CD4-positive, alpha-beta memory T cell (primary cell): ENCODE results near the gene GAB2. TPM values are rescaled to one million over a fixed set of nuclear protein-coding genes. Genes with fewer than 3 reads are reported as not detected.
"Not testable (repeated sequence)": the region's sequence is repeated elsewhere in the genome, so short reads cannot be mapped to it uniquely, and the experiment has no call there.

ENCODE experiments used
- CTCF ChIA-PET: fragments of 350-600 bp; sonication (Branson Sonifier 250); formaldehyde crosslinking; loops from one replicate; lab custom pipeline; 2021; ENCODE audit warnings: inconsistent platforms; ENCODE audit not compliant: partially characterized antibody; lab: Charles Lee
- POLR2A ChIA-PET: fragments of 350-600 bp; sonication (Branson Sonifier 250); formaldehyde crosslinking; loops from one replicate; lab custom pipeline; 2021; ENCODE audit not compliant: partially characterized antibody; lab: Charles Lee
- DNase-seq, 5 donors: peaks; one replicate each; pipeline versions ENCODE4 v3.0.0 to v3.0.0-alpha.2; 2020 to 2022; ENCODE audit warnings: mixed read lengths in 1 of 5
- H3K27ac ChIP-seq: one replicate; pipeline ENCODE4 v1.7.0; 2013; ENCODE audit warnings: low read depth, low read length
- H3K27me3 ChIP-seq: 2 replicates; pipeline ENCODE4 v1.7.0; 2013; ENCODE audit warnings: mild to moderate bottlenecking, low read length, moderate library complexity; ENCODE audit not compliant: insufficient read depth
- H3K36me3 ChIP-seq: 2 replicates; pipeline ENCODE4 v1.7.0; 2013; ENCODE audit warnings: mild to moderate bottlenecking, low read length, moderate library complexity; ENCODE audit not compliant: insufficient read depth
- H3K4me1 ChIP-seq: 2 replicates; pipeline ENCODE4 v1.7.0; 2013; ENCODE audit warnings: mild to moderate bottlenecking, low read length, moderate library complexity; ENCODE audit not compliant: insufficient read depth
- H3K4me3 ChIP-seq, 2 donors: one replicate each; pipeline ENCODE4 v1.7.0; 2013; ENCODE audit warnings: low read length in 2 of 2, mild to moderate bottlenecking in 1 of 2
- H3K9me3 ChIP-seq, 2 donors: one replicate each; pipeline ENCODE4 v1.7.0; 2013; ENCODE audit warnings: low read length in 2 of 2, control low read depth in 1 of 2; ENCODE audit not compliant: control insufficient read depth in 1 of 2
- H3K27ac Mint-ChIP-seq, 7 donors: one replicate each; pipeline ENCODE4 v1.8.0; 2020 to 2021; ENCODE audit warnings: mixed read lengths in 7 of 7, mild to moderate bottlenecking in 6 of 7, inconsistent platforms in 3 of 7, moderate library complexity in 3 of 7
- H3K27me3 Mint-ChIP-seq, 2 donors: one replicate each; pipeline ENCODE4 v1.8.0; 2020 to 2021; ENCODE audit warnings: mixed read lengths in 2 of 2
- H3K36me3 Mint-ChIP-seq, 2 donors: one replicate each; pipeline ENCODE4 v1.8.0; 2020 to 2021; ENCODE audit warnings: mixed read lengths in 2 of 2, inconsistent platforms in 1 of 2, mild to moderate bottlenecking in 1 of 2
- H3K4me1 Mint-ChIP-seq, 4 donors: one replicate each; pipeline ENCODE4 v1.8.0; 2020 to 2021; ENCODE audit warnings: mixed read lengths in 4 of 4, mild to moderate bottlenecking in 1 of 4
- H3K4me3 Mint-ChIP-seq, 8 donors: one replicate each; pipeline ENCODE4 v1.8.0; 2020 to 2021; ENCODE audit warnings: mixed read lengths in 8 of 8, mild to moderate bottlenecking in 7 of 8, moderate library complexity in 6 of 8, inconsistent platforms in 3 of 8
- H3K9me3 Mint-ChIP-seq, 8 donors: one replicate each; pipeline ENCODE4 v1.8.0; 2020 to 2021; ENCODE audit warnings: mixed read lengths in 8 of 8, mild to moderate bottlenecking in 5 of 8, inconsistent platforms in 3 of 8, moderate library complexity in 1 of 8
- intact Hi-C: fragments of 100-400 bp; cut with micrococcal nuclease; formaldehyde crosslinking; loops from one replicate; pipeline ENCODE4 v1.15.1; 2023
- polyA plus RNA-seq, 2 donors: library from polyadenylated mRNA; unstranded; fragments of 300-500 nt; fragmentation: Illumina TruSeq; gene quantifications; one replicate each; pipeline ENCODE4 v1.2.3, GENCODE V29; 2021
- total RNA-seq, 2 experiments: library from RNA; stranded (reverse); gene quantifications; one replicate each; pipeline ENCODE4 v1.2.3, GENCODE V29; 2021

GAB2 gene
- total and polyA plus RNA-seq, 4 experiments from 2014 or later = 0.05 to 6.7 (median 3.1) TPM

GRCh38 chr11:78357924-78358323 lies 59.7 kb downstream of the GAB2 start:
- H3K27ac Mint-ChIP-seq, H3K36me3 ChIP-seq, H3K4me3 ChIP-seq, H3K36me3 Mint-ChIP-seq, H3K4me1 Mint-ChIP-seq, CTCF ChIA-PET, intact Hi-C loops, POLR2A ChIA-PET, H3K9me3 ChIP-seq, H3K27me3 ChIP-seq, H3K9me3 Mint-ChIP-seq, H3K27me3 Mint-ChIP-seq, DNase-seq, H3K4me1 ChIP-seq, H3K4me3 Mint-ChIP-seq, H3K27ac ChIP-seq: not testable (repeated sequence)

GRCh38 chr11:78357425-78357824 lies 60.2 kb downstream of the GAB2 start:
- H3K4me3 Mint-ChIP-seq, H3K36me3 Mint-ChIP-seq, H3K4me3 ChIP-seq, CTCF ChIA-PET, H3K36me3 ChIP-seq, H3K27ac ChIP-seq, H3K27me3 Mint-ChIP-seq, H3K9me3 ChIP-seq, POLR2A ChIA-PET, H3K4me1 Mint-ChIP-seq, H3K27ac Mint-ChIP-seq, intact Hi-C loops, H3K4me1 ChIP-seq, DNase-seq, H3K27me3 ChIP-seq, H3K9me3 Mint-ChIP-seq: not testable (repeated sequence)

GRCh38 chr11:78355742-78356141 lies 61.9 kb downstream of the GAB2 start:
- H3K4me1 Mint-ChIP-seq = not testable (repeated sequence)

GRCh38 chr11:78355309-78355705 lies 62.3 kb downstream of the GAB2 start:
- POLR2A ChIA-PET = no interaction called here
- Histone ChIP-seq H3K4me1 (peaks cover 9% of the 10 kb centered on the region), H3K9me3 (no peaks in the 10 kb centered on the region), H3K4me3 (no peak overlapping the region), H3K27ac (no peak overlapping the region), H3K27me3 (no peaks in the 10 kb centered on the region), H3K36me3 (no peaks in the 10 kb centered on the region)
- no peak overlapping the region for H3K4me3 Mint-ChIP-seq
- H3K4me1 Mint-ChIP-seq = peaks cover 5 to 9% (median 7%) of the 10 kb centered on the region in 4 donors
- H3K27ac Mint-ChIP-seq = no peak overlapping the region
- peaks cover 0 to 9% (median 5%) of the 10 kb centered on the region in 8 donors for H3K9me3 Mint-ChIP-seq
- no peaks in the 10 kb centered on the region for H3K27me3 Mint-ChIP-seq
- CTCF ChIA-PET = no interaction called here
- peaks cover 0 to 7% of the 10 kb centered on the region in 2 donors for H3K36me3 Mint-ChIP-seq
- no peak for DNase-seq
- intact Hi-C loops = no loop called here

More at GRCh38 chr11:78355742-78356141, 61.9 kb downstream of the GAB2 start:
- POLR2A ChIA-PET, H3K36me3 Mint-ChIP-seq, H3K27me3 ChIP-seq, CTCF ChIA-PET, H3K9me3 ChIP-seq, H3K27me3 Mint-ChIP-seq, H3K9me3 Mint-ChIP-seq, H3K36me3 ChIP-seq, H3K27ac Mint-ChIP-seq, H3K4me3 Mint-ChIP-seq, intact Hi-C loops, H3K4me3 ChIP-seq, DNase-seq, H3K27ac ChIP-seq, H3K4me1 ChIP-seq: not testable (repeated sequence)

- POLR2A ChIA-PET = no interaction called here
- CTCF ChIA-PET = no interaction called here
- Mint-ChIP-seq H3K27ac (no peak overlapping the region), H3K9me3 (peaks cover 0 to 9% (median 5%) of the 10 kb centered on the region in 8 donors), H3K36me3 (peaks cover 0 to 7% of the 10 kb centered on the region in 2 donors), H3K27me3 (peaks cover 0 to 3% of the 10 kb centered on the region in 2 donors), H3K4me3 (no peak overlapping the region), H3K4me1 (peaks cover 8 to 14% (median 11%) of the 10 kb centered on the region in 4 donors)
- DNase-seq = no peak
- H3K36me3 ChIP-seq = no peaks in the 10 kb centered on the region
- no peak overlapping the region for H3K4me3 ChIP-seq
- peaks cover 11% of the 10 kb centered on the region for H3K4me1 ChIP-seq
- intact Hi-C loops = no loop called here
- H3K27me3 ChIP-seq = no peaks in the 10 kb centered on the region
- no peak overlapping the region for H3K27ac ChIP-seq
- H3K9me3 ChIP-seq = no peaks in the 10 kb centered on the region
Measured at GRCh38 chr11:78354408-78355308, 63.0 kb downstream of the GAB2 start.

- Histone ChIP-seq H3K27ac (no peak overlapping the region), H3K4me3 (no peak overlapping the region), H3K9me3 (no peaks in the 10 kb centered on the region), H3K36me3 (no peaks in the 10 kb centered on the region), H3K4me1 (peaks cover 11% of the 10 kb centered on the region), H3K27me3 (no peaks in the 10 kb centered on the region)
- peaks cover 11 to 24% (median 17%) of the 10 kb centered on the region in 4 donors for H3K4me1 Mint-ChIP-seq
- H3K9me3 Mint-ChIP-seq = peaks cover 0 to 7% (median 3%) of the 10 kb centered on the region in 8 donors
- no peak overlapping the region for H3K27ac Mint-ChIP-seq
- no peak for DNase-seq
- H3K27me3 Mint-ChIP-seq = peaks cover 1 to 3% of the 10 kb centered on the region in 2 donors
- ChIA-PET CTCF (no interaction called here), POLR2A (no interaction called here)
- intact Hi-C loops = no loop called here
- no peak overlapping the region for H3K4me3 Mint-ChIP-seq
- peaks cover 0 to 6% of the 10 kb centered on the region in 2 donors for H3K36me3 Mint-ChIP-seq
Measured at GRCh38 chr11:78351979-78352841, 65.4 kb downstream of the GAB2 start.

- intact Hi-C loops = no loop called here
Measured at GRCh38 chr11:78351193-78351592, 66.4 kb downstream of the GAB2 start.

More at GRCh38 chr11:78351193-78351592, 66.4 kb downstream of the GAB2 start:
- Mint-ChIP-seq H3K9me3 (peaks cover 0 to 3% (median 0%) of the 10 kb centered on the region in 8 donors), H3K4me3 (no peak overlapping the region), H3K27ac (no peak overlapping the region), H3K27me3 (peaks cover 1 to 3% of the 10 kb centered on the region in 2 donors), H3K4me1 (peaks cover 11 to 23% (median 15%) of the 10 kb centered on the region in 4 donors), H3K36me3 (no peaks in the 10 kb centered on the region)
- ChIA-PET CTCF (no interaction called here), POLR2A (no interaction called here)
- H3K36me3 ChIP-seq = no peaks in the 10 kb centered on the region
- H3K4me1 ChIP-seq = peaks cover 11% of the 10 kb centered on the region
- no peak overlapping the region for H3K27ac ChIP-seq
- no peak overlapping the region for H3K4me3 ChIP-seq
- DNase-seq = no peak
- H3K9me3 ChIP-seq = no peaks in the 10 kb centered on the region
- H3K27me3 ChIP-seq = no peaks in the 10 kb centered on the region
